DOHH2 (cell line): Measurements from ENCODE around the gene NOP16.

Experiments
- H3F3A ChIP-seq: fragments of 200-600 bp; sonication (generic), shearing (Covaris generic); 2 replicates; pipeline ENCODE4 v1.6.0; 2016; ENCODE audit warnings: antibody characterized with exemption, mild to moderate bottlenecking; ENCODE audit not compliant: control insufficient read depth, insufficient read depth
- H3K27ac ChIP-seq: fragments of 200-600 bp; sonication (generic); 2 replicates; pipeline ENCODE4 v1.5.1; 2014; ENCODE audit warnings: low read depth, mild to moderate bottlenecking, low read length, moderate library complexity
- H3K27me3 ChIP-seq: fragments of 200-600 bp; sonication (generic); 2 replicates; pipeline ENCODE4 v1.6.1; 2014; ENCODE audit warnings: mild to moderate bottlenecking, low read length, mixed read lengths; ENCODE audit not compliant: control insufficient read depth
- H3K36me3 ChIP-seq: fragments of 200-600 bp; sonication (generic); 2 replicates; pipeline ENCODE4 v1.6.1; 2014; ENCODE audit warnings: mild to moderate bottlenecking, low read length, moderate library complexity, mixed read lengths; ENCODE audit not compliant: control insufficient read depth
- H3K4me1 ChIP-seq: fragments of 200-600 bp; sonication (generic); 2 replicates; pipeline ENCODE4 v1.6.1; 2014; ENCODE audit warnings: mild to moderate bottlenecking, low read length, mixed read lengths; ENCODE audit not compliant: control insufficient read depth
- H3K4me2 ChIP-seq: fragments of 200-600 bp; sonication (generic); 2 replicates; pipeline ENCODE4 v1.6.0; 2014; ENCODE audit warnings: mild to moderate bottlenecking, low read length, moderate library complexity
- H3K4me3 ChIP-seq: fragments of 200-600 bp; sonication (generic); 2 replicates; pipeline ENCODE4 v1.5.1; 2014; ENCODE audit warnings: mild to moderate bottlenecking, low read length, mixed read lengths
- H3K79me2 ChIP-seq: fragments of 200-600 bp; sonication (generic); 2 replicates; pipeline ENCODE4 v1.6.1; 2014; ENCODE audit warnings: mild to moderate bottlenecking, low read length, mixed read lengths; ENCODE audit not compliant: control insufficient read depth
- H3K9me2 ChIP-seq: fragments of 200-600 bp; sonication (generic); replicated peaks from 2 replicates; pipeline ENCODE4 v1.6.1; 2014; ENCODE audit warnings: mild to moderate bottlenecking, low read length, mixed read lengths; ENCODE audit not compliant: control insufficient read depth
- H3K9me3 ChIP-seq: fragments of 200-600 bp; sonication (generic); 2 replicates; pipeline ENCODE4 v1.6.1; 2014; ENCODE audit warnings: antibody characterized with exemption, low read length, mixed read lengths; ENCODE audit not compliant: control insufficient read depth, insufficient read depth
- H4K20me1 ChIP-seq: fragments of 200-600 bp; sonication (generic); 2 replicates; pipeline ENCODE4 v1.6.0; 2014; ENCODE audit warnings: low read depth, mild to moderate bottlenecking, antibody characterized with exemption, low read length, moderate library complexity; ENCODE audit not compliant: control insufficient read depth, insufficient read depth
- CTCF ChIP-seq: fragments of 200-600 bp; sonication (generic); IDR thresholded peaks from one replicate; pipeline ENCODE4 v1.5.1; 2014; ENCODE audit warnings: antibody characterized with exemption, mild to moderate bottlenecking, low read depth, low read length; ENCODE audit not compliant: poor library complexity, severe bottlenecking
- EZH2phosphoT487 ChIP-seq: fragments of 200-600 bp; sonication (generic); IDR thresholded peaks from 2 replicates; pipeline ENCODE4 v1.6.1; 2017; ENCODE audit warnings: borderline replicate concordance, mild to moderate bottlenecking, antibody characterized with exemption, low read length, moderate library complexity, mixed read lengths

Gene NOP16

GRCh38 chr5:176355400-176356178 lies 32.8 kb downstream of the NOP16 start:
- Histone ChIP-seq H3K9me3 (no peaks in the 10 kb centered on the region), H3K4me2 (no peak overlapping the region), H3K9me2 (no peaks in the 10 kb centered on the region), H3K27ac (no peak overlapping the region), H3F3A (peaks cover 2% of the 10 kb centered on the region; the same call in 1 of the 2 replicates), H3K4me3 (no peak overlapping the region), H3K36me3 (peaks cover 75% of the 10 kb centered on the region), H3K27me3 (no peaks in the 10 kb centered on the region), H3K79me2 (peaks cover 86% of the 10 kb centered on the region), H3K4me1 (peaks cover 9% of the 10 kb centered on the region), H4K20me1 (peaks cover 7% of the 10 kb centered on the region; the same call in 1 of the 2 replicates)
- TF ChIP-seq EZH2phosphoT487 (no peak), CTCF (no peak)

GRCh38 chr5:176353533-176353932 lies 34.9 kb downstream of the NOP16 start:
- TF ChIP-seq EZH2phosphoT487 (no peak), CTCF (no peak)
- Histone ChIP-seq H3K9me3 (no peaks in the 10 kb centered on the region), H3K27ac (no peak overlapping the region), H3K4me3 (no peak overlapping the region), H4K20me1 (peaks cover 3% of the 10 kb centered on the region; the same call in 1 of the 2 replicates), H3K79me2 (peaks cover 74% of the 10 kb centered on the region), H3K9me2 (no peaks in the 10 kb centered on the region), H3K36me3 (peaks cover 89% of the 10 kb centered on the region), H3K4me1 (no peaks in the 10 kb centered on the region), H3K4me2 (no peak overlapping the region), H3K27me3 (no peaks in the 10 kb centered on the region), H3F3A (peaks cover 2% of the 10 kb centered on the region; the same call in 1 of the 2 replicates)

- Histone ChIP-seq H3K9me3 (no peaks in the 10 kb centered on the region), H3K4me2 (no peak overlapping the region), H3K79me2 (peaks cover 63% of the 10 kb centered on the region), H3K27ac (no peak overlapping the region), H3F3A (peaks cover 2% of the 10 kb centered on the region; the same call in 1 of the 2 replicates), H3K9me2 (no peaks in the 10 kb centered on the region), H3K36me3 (peaks cover 92% of the 10 kb centered on the region), H3K4me3 (no peak overlapping the region), H3K27me3 (no peaks in the 10 kb centered on the region), H3K4me1 (no peaks in the 10 kb centered on the region), H4K20me1 (no peaks in the 10 kb centered on the region; the same call in 1 of the 2 replicates)
- no peak for TF ChIP-seq CTCF
- no peak for TF ChIP-seq EZH2phosphoT487
Observed at GRCh38 chr5:176352116-176352878, 36.1 kb downstream of the NOP16 start.
